MM.1S (cell line): ENCODE measurements around the gene DYNC1H1.

Experiments
- DNase-seq: peaks from one replicate; pipeline ENCODE4 v3.0.0-alpha.2; 2015
- H2AFZ ChIP-seq: fragments of 300-600 bp; sonication (generic); 2 replicates; pipeline ENCODE4 v1.6.0; 2016; ENCODE audit warnings: antibody characterized with exemption, low read length
- H3F3A ChIP-seq: fragments of 300-600 bp; sonication (generic); 2 replicates; pipeline ENCODE4 v1.6.1; 2016; ENCODE audit warnings: mild to moderate bottlenecking, antibody characterized with exemption, low read length, moderate library complexity, mixed read lengths; ENCODE audit not compliant: insufficient read depth
- H3K27ac ChIP-seq: fragments of 300-600 bp; sonication (generic); 2 replicates; pipeline ENCODE4 v1.5.1; 2016; ENCODE audit warnings: mild to moderate bottlenecking, low read length
- H3K27me3 ChIP-seq: fragments of 300-600 bp; sonication (generic); replicated peaks from 2 replicates; pipeline ENCODE4 v1.6.0; 2016; ENCODE audit warnings: low read length; ENCODE audit not compliant: insufficient read depth
- H3K36me3 ChIP-seq: fragments of 300-600 bp; sonication (generic); replicated peaks from 2 replicates; pipeline ENCODE4 v1.6.1; 2016; ENCODE audit warnings: mild to moderate bottlenecking, low read length, mixed read lengths; ENCODE audit not compliant: insufficient read depth
- H3K4me1 ChIP-seq: fragments of 300-600 bp; sonication (generic); 2 replicates; pipeline ENCODE4 v1.6.1; 2016; ENCODE audit warnings: low read length, mixed read lengths
- H3K4me2 ChIP-seq: fragments of 300-600 bp; sonication (generic); 2 replicates; pipeline ENCODE4 v1.6.0; 2016; ENCODE audit warnings: low read depth, low read length
- H3K4me3 ChIP-seq: fragments of 300-600 bp; sonication (generic); 2 replicates; pipeline ENCODE4 v1.5.1; 2016; ENCODE audit warnings: low read length, mixed read lengths
- H3K79me2 ChIP-seq: fragments of 300-600 bp; sonication (generic); 2 replicates; pipeline ENCODE4 v1.6.1; 2016; ENCODE audit warnings: mixed run types, low read length, mixed read lengths
- H3K9ac ChIP-seq: fragments of 300-600 bp; sonication (generic); 2 replicates; pipeline ENCODE4 v1.6.1; 2016; ENCODE audit warnings: low read length, mixed read lengths
- H3K9me2 ChIP-seq: fragments of 300-600 bp; sonication (generic); replicated peaks from 2 replicates; pipeline ENCODE4 v1.6.1; 2016; ENCODE audit warnings: mild to moderate bottlenecking, low read length, mixed read lengths; ENCODE audit not compliant: insufficient read depth
- H3K9me3 ChIP-seq: fragments of 300-600 bp; sonication (generic); replicated peaks from 2 replicates; pipeline ENCODE4 v1.6.1; 2016; ENCODE audit warnings: mild to moderate bottlenecking, low read length, mixed read lengths; ENCODE audit not compliant: insufficient read depth
- H4K20me1 ChIP-seq: fragments of 300-600 bp; sonication (generic); 2 replicates; pipeline ENCODE4 v1.6.1; 2016; ENCODE audit warnings: mild to moderate bottlenecking, low read length, moderate library complexity, mixed read lengths; ENCODE audit not compliant: insufficient read depth
- EZH2 ChIP-seq: fragments of 300-600 bp; sonication (generic); optimal IDR thresholded peaks from 2 replicates; pipeline ENCODE3; 2017; ENCODE audit warnings: low read depth, mild to moderate bottlenecking, antibody characterized with exemption, low read length, mixed read lengths
- EZH2phosphoT487 ChIP-seq: fragments of 300-600 bp; sonication (generic); IDR thresholded peaks from 2 replicates; pipeline ENCODE4 v1.6.1; 2018; ENCODE audit warnings: antibody characterized with exemption, low read length
- TF ChIP-seq, protein P1 (sequence below): fragments of 300-600 bp; sonication (generic); IDR thresholded peaks from 2 replicates; pipeline ENCODE4 v1.5.1; 2016; ENCODE audit warnings: antibody characterized with exemption, low read length, mixed read lengths

DYNC1H1 gene

DNA sequence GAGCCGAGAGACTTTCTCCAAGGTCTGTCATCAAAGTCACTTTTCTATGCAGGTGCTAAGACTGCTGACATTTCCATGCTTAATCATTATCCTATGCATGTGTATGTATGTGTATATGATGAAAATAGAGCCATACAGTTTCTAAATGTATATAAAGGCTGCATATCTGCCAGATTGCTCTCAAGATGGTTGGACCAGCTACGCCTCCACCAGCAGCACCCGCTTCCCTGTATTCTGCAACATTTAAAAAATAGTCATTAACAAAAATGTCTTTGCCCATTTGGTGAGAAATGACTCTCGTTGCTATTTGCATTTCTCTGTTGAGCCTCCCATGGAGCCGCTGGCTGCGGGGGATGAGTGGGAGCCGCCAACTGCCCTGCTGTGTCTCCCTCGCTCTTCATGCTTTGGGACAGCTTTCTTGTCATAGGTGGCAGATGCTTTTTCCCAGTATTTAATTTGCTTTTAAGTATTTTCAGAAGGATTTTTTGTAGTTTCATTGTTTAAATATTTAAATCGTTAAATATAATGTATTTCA, 54.7 kb downstream of the DYNC1H1 start:
- Histone ChIP-seq H3K4me2 (no peak overlapping the region), H3K27ac (no peak overlapping the region), H3K9me2 (no peaks in the 10 kb centered on the region), H3K9me3 (no peaks in the 10 kb centered on the region), H3K36me3 (no peaks in the 10 kb centered on the region), H3F3A (no peaks in the 10 kb centered on the region), H3K79me2 (no peaks in the 10 kb centered on the region), H3K4me3 (no peak overlapping the region), H3K27me3 (no peaks in the 10 kb centered on the region), H2AFZ (no peak overlapping the region), H3K4me1 (no peaks in the 10 kb centered on the region), H3K9ac (no peak overlapping the region), H4K20me1 (no peaks in the 10 kb centered on the region)
- TF ChIP-seq, protein P1, sequence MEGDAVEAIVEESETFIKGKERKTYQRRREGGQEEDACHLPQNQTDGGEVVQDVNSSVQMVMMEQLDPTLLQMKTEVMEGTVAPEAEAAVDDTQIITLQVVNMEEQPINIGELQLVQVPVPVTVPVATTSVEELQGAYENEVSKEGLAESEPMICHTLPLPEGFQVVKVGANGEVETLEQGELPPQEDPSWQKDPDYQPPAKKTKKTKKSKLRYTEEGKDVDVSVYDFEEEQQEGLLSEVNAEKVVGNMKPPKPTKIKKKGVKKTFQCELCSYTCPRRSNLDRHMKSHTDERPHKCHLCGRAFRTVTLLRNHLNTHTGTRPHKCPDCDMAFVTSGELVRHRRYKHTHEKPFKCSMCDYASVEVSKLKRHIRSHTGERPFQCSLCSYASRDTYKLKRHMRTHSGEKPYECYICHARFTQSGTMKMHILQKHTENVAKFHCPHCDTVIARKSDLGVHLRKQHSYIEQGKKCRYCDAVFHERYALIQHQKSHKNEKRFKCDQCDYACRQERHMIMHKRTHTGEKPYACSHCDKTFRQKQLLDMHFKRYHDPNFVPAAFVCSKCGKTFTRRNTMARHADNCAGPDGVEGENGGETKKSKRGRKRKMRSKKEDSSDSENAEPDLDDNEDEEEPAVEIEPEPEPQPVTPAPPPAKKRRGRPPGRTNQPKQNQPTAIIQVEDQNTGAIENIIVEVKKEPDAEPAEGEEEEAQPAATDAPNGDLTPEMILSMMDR = no peak
- TF ChIP-seq EZH2 = no peak
- TF ChIP-seq EZH2phosphoT487 = no peak
- DNase-seq = no peak

DNA sequence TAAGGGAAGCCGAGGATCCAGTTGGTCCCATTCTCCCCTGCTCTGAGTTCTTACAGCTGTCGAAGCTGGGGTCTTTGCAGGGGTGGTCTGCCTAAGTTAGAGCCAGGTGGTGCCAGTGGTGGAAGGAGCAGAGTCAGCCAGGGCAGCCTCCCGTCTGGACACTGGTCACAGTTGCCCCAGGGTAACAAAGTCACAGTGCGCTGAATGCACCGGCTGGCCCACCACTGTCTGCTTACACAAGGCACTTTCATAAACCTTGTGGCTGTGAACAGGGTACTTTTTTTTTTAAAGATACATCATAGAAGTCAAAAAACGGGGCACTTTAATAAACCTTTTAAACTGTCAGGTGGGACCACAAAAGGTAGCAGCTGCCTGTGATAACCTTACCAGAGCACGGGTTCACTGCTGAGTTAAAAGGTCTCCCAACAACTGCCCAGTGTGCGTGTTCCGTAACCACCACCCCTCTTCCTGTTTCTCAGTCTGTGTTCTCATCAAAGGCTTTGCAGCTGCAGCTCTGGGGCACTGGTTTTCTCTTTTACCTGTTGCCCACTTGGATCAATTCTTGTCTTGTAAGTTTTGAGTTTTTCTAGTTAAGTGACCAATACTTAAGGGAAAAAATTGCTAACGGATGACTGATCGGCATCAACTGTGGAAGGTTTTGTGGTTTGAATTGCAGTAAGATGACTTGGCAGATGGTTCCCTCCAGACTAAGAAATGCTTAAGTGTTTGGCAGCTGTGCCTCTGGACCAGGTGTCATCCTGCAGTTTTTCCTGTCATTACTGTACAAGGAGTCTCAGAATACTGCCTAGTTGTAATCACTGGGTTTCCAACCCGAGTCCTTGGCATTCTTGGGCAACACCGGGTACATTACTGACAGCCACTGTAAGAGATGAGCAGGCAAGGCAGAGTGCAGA, 55.9 kb downstream of the DYNC1H1 start:
- DNase-seq = no peak
- Histone ChIP-seq H2AFZ (no peak overlapping the region), H3F3A (no peaks in the 10 kb centered on the region), H3K27me3 (no peaks in the 10 kb centered on the region), H3K9me2 (no peaks in the 10 kb centered on the region), H3K27ac (no peak overlapping the region), H3K9ac (no peak overlapping the region), H3K79me2 (no peaks in the 10 kb centered on the region), H3K4me1 (no peaks in the 10 kb centered on the region), H3K4me2 (no peak overlapping the region), H4K20me1 (no peaks in the 10 kb centered on the region), H3K9me3 (no peaks in the 10 kb centered on the region), H3K36me3 (no peaks in the 10 kb centered on the region), H3K4me3 (no peak overlapping the region)
- TF ChIP-seq EZH2 (no peak), EZH2phosphoT487 (no peak)
- TF ChIP-seq, protein P1 = no peak

DNA sequence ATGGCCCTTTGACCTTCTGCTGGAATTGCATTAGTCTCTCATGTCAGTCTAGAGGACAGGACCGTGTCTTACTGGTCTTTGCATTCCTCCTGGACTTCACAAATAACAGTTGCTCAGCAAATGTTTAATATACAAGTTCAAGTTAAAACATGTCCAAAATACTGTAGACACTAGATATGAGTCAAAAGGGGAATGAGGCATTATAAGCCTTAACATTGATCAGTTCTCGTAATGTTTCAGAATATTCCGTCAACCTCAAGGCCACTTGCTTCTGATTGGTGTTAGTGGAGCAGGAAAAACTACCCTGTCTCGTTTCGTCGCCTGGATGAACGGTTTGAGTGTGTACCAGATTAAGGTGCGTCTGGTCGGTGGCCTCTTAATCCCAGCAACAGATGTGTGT, 62.6 kb downstream of the DYNC1H1 start:
- TF ChIP-seq EZH2phosphoT487 = no peak
- TF ChIP-seq, protein P1 = no peak
- TF ChIP-seq EZH2 = no peak
- H3K27me3 ChIP-seq = no peaks in the 10 kb centered on the region
- no peaks in the 10 kb centered on the region for H3K36me3 ChIP-seq
- H3K4me3 ChIP-seq = no peak overlapping the region
- no peak overlapping the region for H3K9ac ChIP-seq
- H2AFZ ChIP-seq = no peak overlapping the region
- H3K9me2 ChIP-seq = no peaks in the 10 kb centered on the region
- H4K20me1 ChIP-seq = no peaks in the 10 kb centered on the region
- no peak for DNase-seq
- no peaks in the 10 kb centered on the region for H3K4me1 ChIP-seq
- no peaks in the 10 kb centered on the region for H3K79me2 ChIP-seq
- no peaks in the 10 kb centered on the region for H3K9me3 ChIP-seq
- H3F3A ChIP-seq = no peaks in the 10 kb centered on the region
- H3K4me2 ChIP-seq = no peak overlapping the region
- no peak overlapping the region for H3K27ac ChIP-seq
